Spleen (tissue), 7 donors: ENCODE results near the gene MYO1D.

Source experiments
- CTCF ChIP-seq, 11 experiments: fragments of 200-600 bp in 7 of 11; fragments of 450-650 bp in 4 of 11; sonication (generic) in 4 of 11; IDR thresholded peaks in 8 of 11; conservative IDR thresholded peaks in 3 of 11; 1 replicate in 7 of 11; 2 replicates in 4 of 11; pipeline versions ENCODE4 v1.4.0 to v1.8.0; 2016 to 2021; ENCODE audit warnings: antibody characterized with exemption in 11 of 11, inconsistent platforms in 4 of 11, mild to moderate bottlenecking in 1 of 11
- POLR2A ChIP-seq, 3 donors: fragments of 450-650 bp; IDR thresholded peaks; one replicate each; pipeline ENCODE4 v1.5.1; 2017; ENCODE audit warnings: antibody characterized with exemption in 3 of 3, mild to moderate bottlenecking in 1 of 3
- POLR2AphosphoS5 ChIP-seq, 3 donors: sonication (generic); formaldehyde crosslinking; IDR thresholded peaks; one replicate each; pipeline ENCODE4 v1.5.1; 2017; ENCODE audit warnings: antibody characterized with exemption in 3 of 3
- donor health status: DM: no; HTN: no; CAD: no; lungs with moderate emphysema.
- donor health status: DM: no; HTN: no; CAD: no.
- donor health status: DM: no; HTN: no; CAD: no.

- TF ChIP-seq POLR2A (IDR thresholded peaks at IDR 0.05), result no peak
- no peak for TF ChIP-seq CTCF (IDR thresholded peaks at IDR 0.05 in 8 of 11, conservative IDR thresholded peaks at IDR 0.05 in 3 of 11)
- TF ChIP-seq POLR2AphosphoS5 (IDR thresholded peaks at IDR 0.05), result no peak
Measured at GRCh38 chr17:32917081-32917480, 40.2 kb upstream of the MYO1D start.
